Lower leg skin (tissue), 4 donors: Measurements from ENCODE around the gene ATXN3L. TPM values are rescaled to one million over a fixed set of nuclear protein-coding genes. Genes with fewer than 3 reads are reported as not detected.

ENCODE experiments used
- DNase-seq, 2 donors: peaks; one replicate each; pipeline ENCODE4 v3.0.0-alpha.2; 2019; ENCODE audit warnings: low spot score in 2 of 2
- H3K4me3 ChIP-seq: fragments of 200-600 bp; sonication (generic); 2 replicates; pipeline ENCODE4 v1.5.1; 2017; ENCODE audit warnings: mild to moderate bottlenecking, low read depth; ENCODE audit not compliant: poor library complexity, severe bottlenecking
- POLR2A ChIP-seq, 2 donors: fragments of 450-650 bp; IDR thresholded peaks; one replicate each; pipeline ENCODE4 v1.6.1; 2016 to 2017; ENCODE audit warnings: antibody characterized with exemption in 2 of 2, mild to moderate bottlenecking in 1 of 2, moderate library complexity in 1 of 2
- WGBS, 2 donors: methylation state at CpG; one replicate each; pipeline ENCODE4 v1.1.5; 2018; 5-methylcytosine and 5-hydroxymethylcytosine counted together
- intact Hi-C: fragments of 100-400 bp; cut with DNase I; formaldehyde crosslinking; loops from one replicate; pipeline ENCODE4 v1.15.0; 2023; ENCODE audit warnings: low total_unique reads
- total RNA-seq, 4 donors: library from RNA; depleted of rRNA; stranded (reverse); fragments of >200 nt; gene quantifications; one replicate each; pipeline ENCODE4 v1.1.0, GENCODE V29; 2016
- TF ChIP-seq, protein P1 (sequence below), 3 donors: fragments of 450-650 bp; IDR thresholded peaks; one replicate each; pipeline ENCODE4 v1.5.1; 2016; ENCODE audit warnings: antibody characterized with exemption in 3 of 3, mild to moderate bottlenecking in 3 of 3, moderate library complexity in 2 of 3

Gene ATXN3L
- total RNA-seq, result not detected

- DNase-seq, result no peak
- TF ChIP-seq, protein P1, sequence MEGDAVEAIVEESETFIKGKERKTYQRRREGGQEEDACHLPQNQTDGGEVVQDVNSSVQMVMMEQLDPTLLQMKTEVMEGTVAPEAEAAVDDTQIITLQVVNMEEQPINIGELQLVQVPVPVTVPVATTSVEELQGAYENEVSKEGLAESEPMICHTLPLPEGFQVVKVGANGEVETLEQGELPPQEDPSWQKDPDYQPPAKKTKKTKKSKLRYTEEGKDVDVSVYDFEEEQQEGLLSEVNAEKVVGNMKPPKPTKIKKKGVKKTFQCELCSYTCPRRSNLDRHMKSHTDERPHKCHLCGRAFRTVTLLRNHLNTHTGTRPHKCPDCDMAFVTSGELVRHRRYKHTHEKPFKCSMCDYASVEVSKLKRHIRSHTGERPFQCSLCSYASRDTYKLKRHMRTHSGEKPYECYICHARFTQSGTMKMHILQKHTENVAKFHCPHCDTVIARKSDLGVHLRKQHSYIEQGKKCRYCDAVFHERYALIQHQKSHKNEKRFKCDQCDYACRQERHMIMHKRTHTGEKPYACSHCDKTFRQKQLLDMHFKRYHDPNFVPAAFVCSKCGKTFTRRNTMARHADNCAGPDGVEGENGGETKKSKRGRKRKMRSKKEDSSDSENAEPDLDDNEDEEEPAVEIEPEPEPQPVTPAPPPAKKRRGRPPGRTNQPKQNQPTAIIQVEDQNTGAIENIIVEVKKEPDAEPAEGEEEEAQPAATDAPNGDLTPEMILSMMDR (IDR thresholded peaks at IDR 0.05), result no peak
- TF ChIP-seq POLR2A (IDR thresholded peaks at IDR 0.05), result no peak
- H3K4me3 ChIP-seq, result no peak within 1 kb of the TSS
- WGBS, 2 donors, result 90 to 95% methylated on average over 2 of the region's 2 CpGs
- intact Hi-C loops, result no loop called here
Observed at GRCh38 chrX:13319953-13320352, at the start of gene ATXN3L. ATXN3L (minus strand) TSS chrX:13320053; CDS start chrX:13319934, 119 bp downstream.

DNA sequence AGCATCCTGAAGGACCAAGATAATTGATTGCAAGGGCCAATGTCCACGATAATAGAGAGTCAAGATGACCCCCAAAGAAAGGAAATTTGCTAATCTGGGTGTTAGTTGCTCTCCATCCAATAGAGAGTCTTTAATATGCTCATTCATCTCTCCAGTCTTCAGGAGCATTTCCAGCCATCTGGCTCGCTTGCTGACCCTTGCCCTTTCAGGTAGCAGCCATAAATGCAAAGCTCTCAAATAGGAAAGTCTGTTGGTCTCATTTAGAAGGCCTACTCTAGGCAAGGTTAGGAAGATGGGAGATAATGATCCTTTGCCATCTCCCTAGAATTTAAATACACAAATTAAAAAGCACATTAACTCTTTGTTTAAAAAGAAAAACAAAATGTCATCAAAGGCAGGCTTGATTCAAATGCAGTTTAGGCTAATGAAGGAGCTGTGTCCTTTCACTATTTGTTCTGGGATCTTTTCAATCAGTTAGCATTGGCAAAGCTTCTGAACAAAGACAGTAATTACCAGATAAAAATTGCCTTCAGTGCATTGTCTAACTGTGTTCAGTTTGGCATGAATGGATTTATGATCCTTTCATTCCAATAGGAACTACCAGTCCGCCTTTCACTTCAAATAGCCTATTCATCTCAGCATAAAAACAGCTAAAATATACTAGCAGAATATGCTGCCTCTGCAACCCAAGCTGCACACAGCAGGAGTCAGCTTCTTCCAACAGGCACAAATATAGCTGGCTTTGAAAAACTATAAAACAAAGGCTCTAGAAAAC lies 49.6 kb upstream of the ATXN3L start:
- H3K4me3 ChIP-seq, result no peak overlapping the region
- WGBS, 2 donors, result 55 to 71% methylated on average over 3 of the region's 3 CpGs
- intact Hi-C loops, result no loop called here
- DNase-seq, result no peak
- TF ChIP-seq, protein P1 (IDR thresholded peaks at IDR 0.05), result no peak
- TF ChIP-seq POLR2A (IDR thresholded peaks at IDR 0.05), result no peak

DNA sequence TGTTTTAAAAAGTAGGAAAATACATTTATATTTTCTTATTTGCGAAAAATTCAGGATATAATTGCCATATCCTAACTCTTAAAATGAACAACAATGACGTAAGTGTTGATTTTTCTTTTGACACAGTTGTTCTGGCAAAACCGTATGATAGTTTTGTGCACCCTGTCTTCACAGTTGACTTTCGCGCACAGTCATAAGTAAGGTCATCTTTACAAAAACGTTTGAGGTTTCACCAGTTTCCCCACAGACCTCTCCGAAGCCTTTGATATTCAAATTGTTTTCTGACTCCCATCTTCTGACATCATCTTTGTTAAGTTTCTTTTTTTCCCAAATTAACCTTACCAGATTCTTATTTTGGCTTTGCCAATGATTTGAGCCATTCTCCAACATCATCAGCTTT lies 48.1 kb upstream of the ATXN3L start:
- TF ChIP-seq, protein P1 (IDR thresholded peaks at IDR 0.05), result no peak
- no peak for TF ChIP-seq POLR2A (IDR thresholded peaks at IDR 0.05)
- 74 to 89% methylated on average over 7 of the region's 7 CpGs for WGBS, 2 donors
- intact Hi-C loops, result no loop called here
- no peak overlapping the region for H3K4me3 ChIP-seq
- no peak for DNase-seq

DNA sequence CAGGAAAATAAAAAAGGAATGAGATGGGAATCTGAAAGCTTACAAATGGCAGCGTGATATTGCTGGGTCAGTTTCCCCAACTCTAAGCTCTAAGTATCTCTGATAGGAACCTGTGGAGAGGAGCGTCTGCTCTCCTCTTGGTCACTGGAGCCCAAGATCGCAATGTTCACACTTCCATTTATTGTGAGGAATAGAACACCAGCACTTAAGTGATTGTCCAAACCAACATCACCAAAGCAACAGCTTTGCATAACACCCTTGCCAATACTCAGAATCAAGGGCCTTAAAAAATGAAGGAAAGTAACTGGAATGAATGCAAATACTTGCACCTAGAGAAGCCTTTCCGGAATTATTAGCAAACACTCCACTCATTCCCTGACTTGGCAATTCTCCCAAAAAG lies 46.8 kb upstream of the ATXN3L start:
- WGBS, 2 donors, result 92 to 99% methylated on average over 4 of the region's 4 CpGs
- intact Hi-C loops, result no loop called here
- H3K4me3 ChIP-seq, result no peak overlapping the region
- TF ChIP-seq POLR2A (IDR thresholded peaks at IDR 0.05), result no peak
- TF ChIP-seq, protein P1 (IDR thresholded peaks at IDR 0.05), result no peak
- DNase-seq, result no peak

DNA sequence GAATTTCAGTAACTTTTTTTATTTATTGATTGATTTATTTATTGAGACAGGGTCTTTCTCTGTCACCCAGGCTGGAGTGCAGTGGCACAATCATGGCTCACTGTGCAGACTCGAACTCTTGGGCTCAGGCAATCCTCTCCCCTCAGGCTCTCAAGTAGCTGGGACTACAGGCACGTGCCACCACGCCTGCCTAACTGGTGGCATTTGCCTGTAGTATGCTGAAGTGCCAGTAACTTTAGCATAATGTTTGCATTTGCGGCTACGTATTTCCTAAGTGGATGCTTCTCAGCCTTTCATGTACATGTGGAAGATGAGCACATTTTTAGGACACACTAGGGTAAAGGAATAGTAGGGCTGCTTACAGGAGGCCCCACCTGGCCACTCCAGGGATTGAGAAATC lies 45.3 kb upstream of the ATXN3L start:
- no peak for DNase-seq
- intact Hi-C loops, result no loop called here
- WGBS, 2 donors, result 72 to 83% methylated on average over 5 of the region's 5 CpGs
- TF ChIP-seq, protein P1 (IDR thresholded peaks at IDR 0.05), result no peak
- TF ChIP-seq POLR2A (IDR thresholded peaks at IDR 0.05), result no peak
- H3K4me3 ChIP-seq, result no peak overlapping the region
